ENCODE data around the gene TANC1.

DNA sequence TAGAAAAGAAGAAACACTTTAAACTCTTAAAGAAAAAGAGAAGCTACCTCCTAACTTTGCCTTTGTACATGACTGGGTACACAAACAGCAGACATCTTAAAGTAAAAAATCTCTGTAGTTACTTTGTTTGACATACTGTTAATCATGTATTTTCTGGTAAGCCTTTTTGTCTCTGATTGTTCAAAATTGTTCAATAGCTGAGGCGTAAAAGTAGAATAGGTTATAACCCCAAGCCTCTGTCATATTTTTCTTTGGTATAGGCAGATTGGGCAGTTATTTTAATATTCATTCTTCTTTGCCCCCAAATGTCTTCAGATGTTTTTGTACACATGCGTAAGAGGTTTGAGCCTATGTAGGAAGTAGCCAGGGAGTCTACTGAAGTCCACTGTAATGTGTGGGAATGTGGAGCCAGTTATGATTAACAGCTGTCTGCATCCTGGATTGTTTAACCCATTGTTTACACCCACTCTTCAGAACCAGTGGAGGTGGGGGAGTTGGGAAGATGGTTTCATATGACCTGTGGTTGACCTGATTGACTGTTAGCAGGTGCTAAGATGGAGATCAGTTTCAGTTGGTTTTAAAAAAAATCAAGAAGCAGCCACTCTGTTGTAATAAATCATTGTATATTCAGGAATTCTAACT, 150.5 kb downstream of the TANC1 start:
- TF ChIP-seq POLR2A (IDR thresholded peaks at IDR 0.05) = no peak
- TF ChIP-seq CTCF (IDR thresholded peaks at IDR 0.05) = no peak
